LNCaP clone FGC (cell line): Measurements from ENCODE around the gene PATJ.

Source experiments
- DNase-seq: peaks from one replicate; pipeline ENCODE4 v3.0.0-alpha.2; 2011; ENCODE audit warnings: low read depth
- H3K4me3 ChIP-seq: 2 replicates; pipeline ENCODE4 v1.5.1; 2011; ENCODE audit warnings: mild to moderate bottlenecking, low read depth, low read length, control low read depth
- CTCF ChIP-seq: IDR thresholded peaks from 2 replicates; pipeline ENCODE4 v1.5.1; 2012; ENCODE audit warnings: mild to moderate bottlenecking; ENCODE audit not compliant: control insufficient read depth, insufficient read depth; ENCODE audit errors: extremely low read depth

Gene PATJ

GRCh38 chr1:62068978-62069377, 326.7 kb downstream of the PATJ start:
- H3K4me3 ChIP-seq, result no peak overlapping the region
- DNase-seq, result no peak
- no peak for TF ChIP-seq CTCF

GRCh38 chr1:62070384-62071011, 328.2 kb downstream of the PATJ start:
- no peak for DNase-seq
- TF ChIP-seq CTCF, result peak; percentile 57

GRCh38 chr1:62071695-62072094, 329.4 kb downstream of the PATJ start:
- no peak for DNase-seq
- no peak for TF ChIP-seq CTCF
- H3K4me3 ChIP-seq, result no peak overlapping the region

More at GRCh38 chr1:62070384-62071011, 328.2 kb downstream of the PATJ start:
- H3K4me3 ChIP-seq, result no peak overlapping the region

GRCh38 chr1:62076286-62076685, 334.0 kb downstream of the PATJ start:
- peak; percentile 22 for DNase-seq

GRCh38 chr1:62077821-62078220, 335.5 kb downstream of the PATJ start:
- no peak for TF ChIP-seq CTCF
- no peak overlapping the region for H3K4me3 ChIP-seq
- DNase-seq, result no peak

More at GRCh38 chr1:62076286-62076685, 334.0 kb downstream of the PATJ start:
- H3K4me3 ChIP-seq, result no peak overlapping the region
- TF ChIP-seq CTCF, result no peak

GRCh38 chr1:62082456-62083363, 340.4 kb downstream of the PATJ start:
- no peak for DNase-seq
- TF ChIP-seq CTCF, result peak; percentile 91
- no peak overlapping the region for H3K4me3 ChIP-seq
